ENCODE measurements around the gene SMCO3. TPM values are rescaled to one million over a fixed set of nuclear protein-coding genes. Genes with fewer than 3 reads are reported as not detected.

The SMCO3 gene
- polyA plus RNA-seq, 1 of the 3 experiments (the other 2 are of a cell fraction), result 0.03 TPM

GRCh38 chr12:14769969-14770495 is 44.0 kb downstream of the SMCO3 start (continued):
- no peak for TF ChIP-seq NRF1 (IDR thresholded peaks at IDR 0.05; ENCODE audit: low read depth, low read length)
- no peak for TF ChIP-seq TCF12 (IDR thresholded peaks at IDR 0.05)
- TF ChIP-seq CHD2 (IDR thresholded peaks at IDR 0.05; ENCODE audit: low read length, partially characterized antibody), result peak; percentile 71
- TF ChIP-seq YY1 (IDR thresholded peaks at IDR 0.05; ENCODE audit: low read depth), result no peak
- no peak for TF ChIP-seq EP300 (IDR thresholded peaks at IDR 0.05; ENCODE audit: borderline replicate concordance in 1 of 2, low read depth in 1 of 2, low read length in 1 of 2)
- TF ChIP-seq POLR2AphosphoS5 (IDR thresholded peaks at IDR 0.05; ENCODE audit: low read depth, low read length), result peak; percentile 16; the same call in 1 of the 2 replicates
- no peak for TF ChIP-seq ELF1 (IDR thresholded peaks at IDR 0.05)
- TF ChIP-seq MAX (IDR thresholded peaks at IDR 0.05; ENCODE audit: low read depth), result peak; percentile 49; the same call in 1 of the 2 replicates
- no peak for TF ChIP-seq RFX5 (IDR thresholded peaks at IDR 0.05; ENCODE audit: low read length)
- TF ChIP-seq EZH2phosphoT487 (IDR thresholded peaks at IDR 0.05; ENCODE audit: borderline replicate concordance, low read depth), result no peak
- 0 out of 2 replicates have a peak, but pooled peaks have one; percentile 2 for TF ChIP-seq FOSL2 (IDR thresholded peaks at IDR 0.05; ENCODE audit: borderline replicate concordance, low read depth)
- TF ChIP-seq ZBTB33 (IDR thresholded peaks at IDR 0.05; ENCODE audit: borderline replicate concordance, low read depth), result peak; percentile 40; the same call in 1 of the 2 replicates
- 0 out of 2 replicates have a peak, but pooled peaks have one; percentile 14 for TF ChIP-seq FOXJ3 (CRISPR knock-in tag; IDR thresholded peaks at IDR 0.05)
- no peak for TF ChIP-seq RAD21 (IDR thresholded peaks at IDR 0.05; ENCODE audit: low read length)
- TF ChIP-seq TEAD4 (IDR thresholded peaks at IDR 0.05; ENCODE audit: borderline replicate concordance, insufficient read depth), result no peak
- no peak for TF ChIP-seq TAF1 (IDR thresholded peaks at IDR 0.05; ENCODE audit: borderline replicate concordance, low read depth, low read length)

GRCh38 chr12:14769466-14769968 is 44.5 kb downstream of the SMCO3 start:
- CTCF ChIA-PET, result interaction anchor here (0.7 to 2.6 kb wide), 27 partner anchors 9 to 821 kb away, joined by 3 to 18 read pairs (median 4); partner anchors contain the start of genes C12orf60, RERG and WBP11
- H2AFZ ChIP-seq (ENCODE audit: low read depth), result peak overlapping the region; percentile 77; the same call in 1 of the 2 replicates
- H3F3A ChIP-seq (replicated peaks; ENCODE audit: insufficient read depth), result peaks cover 22% of the 10 kb centered on the region
- peak overlapping the region; percentile 91 for H3K4me2 ChIP-seq
- H3K9me2 ChIP-seq, result no peaks in the 10 kb centered on the region
- POLR2A ChIA-PET, result interaction anchor here (2.9 kb wide), 1 partner anchor 34 kb away, joined by 30 read pairs; the partner anchor contains the start of genes C12orf60 and WBP11
- peaks cover 23% of the 10 kb centered on the region; the same call in 1 of the 2 replicates for H4K20me1 ChIP-seq (ENCODE audit: insufficient read depth)
- H3K27ac ChIP-seq (ENCODE audit: low read depth in 2 of 2, low read length in 1 of 2), result peak overlapping the region; percentile 81 to 96; a peak in 3 of 4 replicates
- peaks cover 11 to 12% of the 10 kb centered on the region in 2 experiments; a peak in 3 of 4 replicates for H3K4me1 ChIP-seq (ENCODE audit: control insufficient read depth in 1 of 2, insufficient read depth in 2 of 2, low read depth in 1 of 2, low read length in 1 of 2)
- H3K36me3 ChIP-seq (replicated peaks in 1 of 2; ENCODE audit: control insufficient read depth in 1 of 2, insufficient read depth in 2 of 2, low read length in 1 of 2), result peaks cover 5 to 33% of the 10 kb centered on the region in 2 experiments
- peaks cover 63% of the 10 kb centered on the region for H3K79me2 ChIP-seq (ENCODE audit: insufficient read depth)
- WGBS (ENCODE audit: low lambda C conversion rate), result 13% methylated on average over 16 of the region's 26 CpGs
- TF ChIP-seq POLR2AphosphoS5 (IDR thresholded peaks at IDR 0.05; ENCODE audit: low read depth, low read length) (0 out of 2 replicates have a peak, but pooled peaks have one; percentile 7), SMC3 (IDR thresholded peaks at IDR 0.05; ENCODE audit: low read depth, low read length) (no peak)
- no peaks in the 10 kb centered on the region for H3K9me3 ChIP-seq
- peak; percentile 59 for DNase-seq
- H3K9ac ChIP-seq, result peak overlapping the region; percentile 92
- no peaks in the 10 kb centered on the region for H3K27me3 ChIP-seq (ENCODE audit: insufficient read depth)
- H3K4me3 ChIP-seq (ENCODE audit: low read depth in 2 of 2, low read length in 1 of 2), result peak overlapping the region; percentile 73 to 93

All from SK-N-SH (cell line).